H9 (cell line): ENCODE results near the gene P2RX5. TPM values are rescaled to one million over a fixed set of nuclear protein-coding genes. Genes with fewer than 3 reads are reported as not detected.

Experiments used
- DNase-seq: peaks from one replicate; pipeline ENCODE4 v3.0.0-alpha.2; 2017
- H2AFZ ChIP-seq: one replicate; pipeline ENCODE4 v1.6.1; 2013; ENCODE audit warnings: mild to moderate bottlenecking, low read length, control low read depth, moderate library complexity
- H2AK5ac ChIP-seq: 2 replicates; pipeline ENCODE4 v1.6.1; 2013; ENCODE audit warnings: low read length, control low read depth, mixed read lengths; ENCODE audit not compliant: insufficient read length
- H2BK120ac ChIP-seq: one replicate; pipeline ENCODE4 v1.6.1; 2013; ENCODE audit warnings: low read depth, mild to moderate bottlenecking, low read length, control low read depth, inconsistent platforms; ENCODE audit not compliant: poor library complexity, severe bottlenecking
- H2BK12ac ChIP-seq: 2 replicates; pipeline ENCODE4 v1.6.1; 2013; ENCODE audit warnings: low read length, control low read depth, mixed read lengths, low read depth; ENCODE audit not compliant: insufficient read length
- H2BK15ac ChIP-seq: 2 replicates; pipeline ENCODE4 v1.6.1; 2013; ENCODE audit warnings: low read depth, low read length, control low read depth
- H2BK20ac ChIP-seq: one replicate; pipeline ENCODE4 v1.6.1; 2013; ENCODE audit warnings: low read depth, mild to moderate bottlenecking, low read length, control low read depth, inconsistent platforms; ENCODE audit not compliant: poor library complexity, severe bottlenecking
- H2BK5ac ChIP-seq: 2 replicates; pipeline ENCODE4 v1.6.1; 2013; ENCODE audit warnings: low read length, control low read depth, mixed read lengths; ENCODE audit not compliant: insufficient read length
- H3K14ac ChIP-seq: 2 replicates; pipeline ENCODE4 v1.6.1; 2013; ENCODE audit warnings: low read length, control low read depth; ENCODE audit not compliant: insufficient read depth
- H3K18ac ChIP-seq: 2 replicates; pipeline ENCODE4 v1.6.1; 2013; ENCODE audit warnings: low read depth, mild to moderate bottlenecking, mixed read lengths, low read length, control low read depth; ENCODE audit not compliant: insufficient read length
- H3K23ac ChIP-seq: 2 replicates; pipeline ENCODE4 v1.6.1; 2013; ENCODE audit warnings: low read length, control low read depth, mixed read lengths, low read depth; ENCODE audit not compliant: insufficient read length
- H3K23me2 ChIP-seq: 2 replicates; pipeline ENCODE4 v1.6.1; 2013; ENCODE audit warnings: low read depth, mild to moderate bottlenecking, mixed read lengths, low read length, control low read depth; ENCODE audit not compliant: insufficient read length, poor library complexity, severe bottlenecking
- H3K27ac ChIP-seq: 2 replicates; pipeline ENCODE4 v1.5.1; 2013; ENCODE audit warnings: low read length, control low read depth, mixed read lengths, low read depth; ENCODE audit not compliant: insufficient read length
- H3K27me3 ChIP-seq: 2 replicates; pipeline ENCODE4 v1.6.1; 2013; ENCODE audit warnings: low read length, control low read depth, inconsistent platforms; ENCODE audit not compliant: insufficient read depth
- H3K4ac ChIP-seq: 2 replicates; pipeline ENCODE4 v1.6.1; 2013; ENCODE audit warnings: low read depth, mild to moderate bottlenecking, control low read depth, inconsistent platforms, low read length, moderate library complexity
- H3K4me1 ChIP-seq: 2 replicates; pipeline ENCODE4 v1.6.1; 2013; ENCODE audit warnings: low read length, control low read depth, inconsistent platforms; ENCODE audit not compliant: insufficient read depth
- H3K4me2 ChIP-seq: 2 replicates; pipeline ENCODE4 v1.6.1; 2013; ENCODE audit warnings: low read length, control low read depth, mixed read lengths; ENCODE audit not compliant: insufficient read length, insufficient read depth
- H3K56ac ChIP-seq: 2 replicates; pipeline ENCODE4 v1.6.1; 2013; ENCODE audit warnings: low read depth, mild to moderate bottlenecking, mixed read lengths, low read length, control low read depth; ENCODE audit not compliant: insufficient read length
- H3K79me1 ChIP-seq: 2 replicates; pipeline ENCODE4 v1.6.1; 2013; ENCODE audit warnings: low read depth, mild to moderate bottlenecking, moderate library complexity, low read length, control low read depth, inconsistent platforms; ENCODE audit not compliant: insufficient read depth, poor library complexity, severe bottlenecking
- H3K79me2 ChIP-seq: 2 replicates; pipeline ENCODE4 v1.6.1; 2013; ENCODE audit warnings: low read length, control low read depth, inconsistent platforms; ENCODE audit not compliant: insufficient read depth
- H3K9ac ChIP-seq: 2 replicates; pipeline ENCODE4 v1.6.1; 2013; ENCODE audit warnings: low read length, control low read depth, mixed read lengths; ENCODE audit not compliant: insufficient read length; ENCODE audit errors: extremely low read depth
- H3K9me3 ChIP-seq: one replicate; pipeline ENCODE4 v1.6.1; 2013; ENCODE audit warnings: low read depth, low read length, inconsistent platforms; ENCODE audit not compliant: control insufficient read depth
- H3T11ph ChIP-seq: one replicate; pipeline ENCODE4 v1.6.1; 2013; ENCODE audit warnings: mild to moderate bottlenecking, low read length, control low read depth, inconsistent platforms
- H4K20me1 ChIP-seq: one replicate; pipeline ENCODE4 v1.6.1; 2013; ENCODE audit not compliant: control insufficient read depth, insufficient read length, insufficient read depth
- H4K5ac ChIP-seq: 2 replicates; pipeline ENCODE4 v1.6.1; 2013; ENCODE audit warnings: low read depth, mild to moderate bottlenecking, mixed read lengths, low read length, control low read depth; ENCODE audit not compliant: insufficient read length
- H4K8ac ChIP-seq: replicated peaks from 2 replicates; pipeline ENCODE4 v1.6.1; 2013; ENCODE audit warnings: low read length, control low read depth, mixed read lengths, low read depth; ENCODE audit not compliant: insufficient read length
- H4K91ac ChIP-seq: 2 replicates; pipeline ENCODE4 v1.6.1; 2013; ENCODE audit warnings: low read depth, mild to moderate bottlenecking, moderate library complexity, mixed read lengths, low read length, control low read depth; ENCODE audit not compliant: insufficient read length
- H3K27ac Mint-ChIP-seq, 3 experiments: 2 replicates in 2 of 3; 3 replicates in 1 of 3; pipeline ENCODE4 v1.8.0; 2020 to 2021; ENCODE audit warnings: mixed read lengths in 3 of 3, mild to moderate bottlenecking in 1 of 3, moderate library complexity in 1 of 3
- H3K27me3 Mint-ChIP-seq: 2 replicates; pipeline ENCODE4 v1.8.0; 2021; ENCODE audit warnings: low read depth, mild to moderate bottlenecking, moderate library complexity, mixed read lengths
- H3K36me3 Mint-ChIP-seq, 3 experiments: 2 replicates in 2 of 3; 3 replicates in 1 of 3; pipeline ENCODE4 v1.8.0; 2020 to 2021; ENCODE audit warnings: low read depth in 3 of 3, mixed read lengths in 3 of 3; ENCODE audit not compliant: insufficient read depth in 1 of 3
- H3K4me1 Mint-ChIP-seq, 2 experiments: 2 replicates each; pipeline ENCODE4 v1.8.0; 2020; ENCODE audit warnings: mixed read lengths in 2 of 2
- H3K4me3 Mint-ChIP-seq, 2 experiments: 2 replicates in 1 of 2; 3 replicates in 1 of 2; pipeline ENCODE4 v1.8.0; 2020 to 2021; ENCODE audit warnings: mild to moderate bottlenecking in 2 of 2, mixed read lengths in 2 of 2, moderate library complexity in 1 of 2
- H3K9me3 Mint-ChIP-seq, 2 experiments: 2 replicates in 1 of 2; 3 replicates in 1 of 2; pipeline ENCODE4 v1.8.0; 2020; ENCODE audit warnings: mild to moderate bottlenecking in 2 of 2, mixed read lengths in 2 of 2, moderate library complexity in 1 of 2
- WGBS: extraction: QIAGEN DNeasy Blood & Tissue Kit; methylation state at CpG from one replicate; pipeline ENCODE4 v1.1.7; 2013; ENCODE audit warnings: missing lambda C conversion rate, low lambda C conversion rate, mixed read lengths; ENCODE audit not compliant: insufficient read length; ENCODE audit errors: extremely low coverage; 5-methylcytosine and 5-hydroxymethylcytosine counted together
- total RNA-seq: library from RNA; stranded (reverse); gene quantifications from 2 replicates; pipeline ENCODE4 v1.2.1, GENCODE V29; 2021
- TF ChIP-seq, protein P1 (sequence below): fragments of 200-600 bp; sonication (generic); conservative IDR thresholded peaks from 3 replicates; pipeline ENCODE4 v1.8.0; 2021; ENCODE audit warnings: antibody characterized with exemption, mild to moderate bottlenecking

P2RX5 gene
- total RNA-seq, 1 experiment from 2014 or later, result 4.7 TPM

DNA sequence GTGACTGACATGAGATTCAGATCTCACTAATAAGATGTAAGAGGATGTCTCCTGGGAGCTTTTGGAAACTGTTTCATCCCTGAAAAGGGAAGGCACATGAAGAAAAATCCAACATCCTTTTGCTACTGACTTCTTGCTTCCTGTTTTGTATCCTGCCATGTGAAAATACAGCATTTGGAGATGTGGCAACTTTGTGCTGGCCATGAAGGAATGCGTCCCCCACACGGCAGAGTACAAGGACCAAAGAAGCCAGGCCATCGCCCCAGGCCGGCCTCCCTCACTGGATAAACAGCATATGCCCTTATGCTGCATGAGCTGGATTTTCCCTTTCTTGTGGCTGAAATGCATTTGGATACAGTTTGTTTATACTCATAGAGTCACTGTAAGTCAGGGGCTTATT, 22.2 kb upstream of the P2RX5 start:
- peak overlapping the region in 1 of 3 experiments; percentile 83; a peak in 1 of 7 replicates for H3K27ac Mint-ChIP-seq
- no peaks in the 10 kb centered on the region for H3K4me1 ChIP-seq
- no peaks in the 10 kb centered on the region for H3K79me1 ChIP-seq
- H3K79me2 ChIP-seq, result no peaks in the 10 kb centered on the region
- no peak overlapping the region for H2BK12ac ChIP-seq
- no peaks in the 10 kb centered on the region for H3K27me3 ChIP-seq
- no peak overlapping the region for H4K8ac ChIP-seq
- H3K4me3 Mint-ChIP-seq, result no peak overlapping the region
- no peak overlapping the region for H2BK120ac ChIP-seq
- H3K56ac ChIP-seq, result no peak overlapping the region
- H3K23me2 ChIP-seq, result peaks cover 4% of the 10 kb centered on the region
- no CpG with 5 or more reads among the region's 4 CpGs for WGBS
- H4K5ac ChIP-seq, result no peak overlapping the region
- H3K36me3 Mint-ChIP-seq, result peaks cover 15 to 47% (median 30%) of the 10 kb centered on the region in 3 experiments
- no peaks in the 10 kb centered on the region for H3K27me3 Mint-ChIP-seq
- TF ChIP-seq, protein P1, sequence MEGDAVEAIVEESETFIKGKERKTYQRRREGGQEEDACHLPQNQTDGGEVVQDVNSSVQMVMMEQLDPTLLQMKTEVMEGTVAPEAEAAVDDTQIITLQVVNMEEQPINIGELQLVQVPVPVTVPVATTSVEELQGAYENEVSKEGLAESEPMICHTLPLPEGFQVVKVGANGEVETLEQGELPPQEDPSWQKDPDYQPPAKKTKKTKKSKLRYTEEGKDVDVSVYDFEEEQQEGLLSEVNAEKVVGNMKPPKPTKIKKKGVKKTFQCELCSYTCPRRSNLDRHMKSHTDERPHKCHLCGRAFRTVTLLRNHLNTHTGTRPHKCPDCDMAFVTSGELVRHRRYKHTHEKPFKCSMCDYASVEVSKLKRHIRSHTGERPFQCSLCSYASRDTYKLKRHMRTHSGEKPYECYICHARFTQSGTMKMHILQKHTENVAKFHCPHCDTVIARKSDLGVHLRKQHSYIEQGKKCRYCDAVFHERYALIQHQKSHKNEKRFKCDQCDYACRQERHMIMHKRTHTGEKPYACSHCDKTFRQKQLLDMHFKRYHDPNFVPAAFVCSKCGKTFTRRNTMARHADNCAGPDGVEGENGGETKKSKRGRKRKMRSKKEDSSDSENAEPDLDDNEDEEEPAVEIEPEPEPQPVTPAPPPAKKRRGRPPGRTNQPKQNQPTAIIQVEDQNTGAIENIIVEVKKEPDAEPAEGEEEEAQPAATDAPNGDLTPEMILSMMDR, result no peak
- no peak overlapping the region for H2BK15ac ChIP-seq
- no peak overlapping the region for H2AFZ ChIP-seq
- DNase-seq, result no peak
- no peak overlapping the region for H3K9ac ChIP-seq
- H4K91ac ChIP-seq, result no peak overlapping the region
- H3K14ac ChIP-seq, result no peak overlapping the region
- H3K9me3 ChIP-seq, result no peaks in the 10 kb centered on the region
- no peak overlapping the region for H2BK20ac ChIP-seq
- no peaks in the 10 kb centered on the region for H4K20me1 ChIP-seq
- no peak overlapping the region for H3K4ac ChIP-seq
- H2AK5ac ChIP-seq, result no peak overlapping the region
- no peak overlapping the region for H2BK5ac ChIP-seq
- H3K27ac ChIP-seq, result no peak overlapping the region
- H3K18ac ChIP-seq, result no peak overlapping the region
- H3K4me1 Mint-ChIP-seq, result peaks cover 7 to 9% of the 10 kb centered on the region in 2 experiments
- H3K9me3 Mint-ChIP-seq, result no peaks in the 10 kb centered on the region
- H3T11ph ChIP-seq, result no peak overlapping the region
- H3K23ac ChIP-seq, result no peak overlapping the region
- no peak overlapping the region for H3K4me2 ChIP-seq
